ENCODE data around the gene ACIN1.

- TF ChIP-seq RBBP5 (IDR thresholded peaks at IDR 0.05; ENCODE audit: borderline replicate concordance, insufficient read depth, low read length, poor library complexity, severe bottlenecking) (no peak), MXI1 (IDR thresholded peaks at IDR 0.05; ENCODE audit: low read depth, low read length) (0 out of 2 replicates have a peak, but pooled peaks have one; percentile 34)
Measured at GRCh38 chr14:23078692-23079116, 16.2 kb downstream of the ACIN1 start.

Data from K562 (cell line).